CD4-positive, CD25-positive, alpha-beta regulatory T cell (primary cell): Measurements from ENCODE around the gene FUNDC2. TPM values are rescaled to one million over a fixed set of nuclear protein-coding genes. Genes with fewer than 3 reads are reported as not detected.

Experiments used
- polyA plus RNA-seq, 4 donors: library from polyadenylated mRNA; unstranded; fragments of 300-500 nt; fragmentation: Illumina TruSeq; gene quantifications; one replicate each; pipeline ENCODE4 v1.2.3, GENCODE V29; 2021
- total RNA-seq: library from RNA; stranded (reverse); gene quantifications from one replicate; pipeline ENCODE4 v1.2.3, GENCODE V29; 2022

FUNDC2 gene
- total and polyA plus RNA-seq, 5 donors from 2014 or later = 36.9 to 185 (median 169) TPM

Other genes starting within 250 kb of the FUNDC2 start
- gene MPP1, start 221.4 kb upstream of the FUNDC2 start, total RNA-seq = 12.9 TPM
- 10 to 100 TPM; 11.3 to 24.0 (median 12.7) TPM for gene MPP1, start 221.4 kb upstream of the FUNDC2 start, polyA plus RNA-seq
- not detected for gene SMIM9, start 192.2 kb upstream of the FUNDC2 start, total RNA-seq
- gene SMIM9, start 192.2 kb upstream of the FUNDC2 start, polyA plus RNA-seq = not detected
- 24.8 TPM for gene F8A1, start 140.5 kb upstream of the FUNDC2 start, total RNA-seq
- 10 to 100 TPM; 17.6 to 50.2 (median 23.9) TPM for gene F8A1, start 140.5 kb upstream of the FUNDC2 start, polyA plus RNA-seq
- gene F8, start 4.1 kb upstream of the FUNDC2 start, total RNA-seq = 0.89 TPM
- 1 to 10 TPM; 4.1 to 7.3 (median 4.5) TPM for gene F8, start 4.1 kb upstream of the FUNDC2 start, polyA plus RNA-seq
- gene CMC4, start 44.3 kb downstream of the FUNDC2 start, total RNA-seq = 3.7 TPM
- gene CMC4, start 44.3 kb downstream of the FUNDC2 start, polyA plus RNA-seq = 10 to 100 TPM; 17.8 to 22.9 (median 20.5) TPM
- 16.1 TPM for gene MTCP1, start 44.3 kb downstream of the FUNDC2 start, total RNA-seq
- gene MTCP1, start 44.3 kb downstream of the FUNDC2 start, polyA plus RNA-seq = 10 to 100 TPM; 23.5 to 30.6 (median 25.7) TPM
- gene BRCC3, start 44.7 kb downstream of the FUNDC2 start, total RNA-seq = 13.7 TPM
- 10 to 100 TPM; 22.3 to 26.8 (median 25.0) TPM for gene BRCC3, start 44.7 kb downstream of the FUNDC2 start, polyA plus RNA-seq
- gene VBP1, start 189.6 kb downstream of the FUNDC2 start, total RNA-seq = 22.9 TPM
- gene VBP1, start 189.6 kb downstream of the FUNDC2 start, polyA plus RNA-seq = 100 to 1,000 TPM in 1 of 4 donors, 10 to 100 TPM in 3; 81.7 to 101 (median 88.6) TPM
- 6.9 TPM for gene RAB39B, start 237.6 kb downstream of the FUNDC2 start, total RNA-seq
- 1 to 10 TPM; 6.4 to 10.0 (median 8.4) TPM for gene RAB39B, start 237.6 kb downstream of the FUNDC2 start, polyA plus RNA-seq